Measurements from ENCODE around the gene SOX12. TPM values are rescaled to one million over a fixed set of nuclear protein-coding genes. Genes with fewer than 3 reads are reported as not detected.
A peak's percentile ranks its signal among the peaks of the same experiment; 100 is the strongest.

The SOX12 gene
- total RNA-seq, 1 donor from 2014 or later, result 12.3 TPM

- no peak for DNase-seq
- Histone ChIP-seq H3K9me3 (replicated peaks) (no peaks in the 10 kb centered on the region), H3K4me3 (no peak overlapping the region), H3K4me1 (peaks cover 20% of the 10 kb centered on the region), H3K27me3 (ENCODE audit: low read depth) (no peaks in the 10 kb centered on the region), H3K36me3 (no peaks in the 10 kb centered on the region), H3K27ac (replicated peaks) (no peak overlapping the region)
- intact Hi-C loops (cut with micrococcal nuclease), result no loop called here
- TF ChIP-seq CTCF (IDR thresholded peaks at IDR 0.05; ENCODE audit: borderline replicate concordance), result no peak
These were observed 12.5 kb upstream of the SOX12 start for GRCh38 chr20:312866-313265.

- TF ChIP-seq CTCF (IDR thresholded peaks at IDR 0.05; ENCODE audit: borderline replicate concordance), result no peak
- DNase-seq, result no peak
- intact Hi-C loops (cut with micrococcal nuclease), result no loop called here
These were observed 11.9 kb upstream of the SOX12 start for GRCh38 chr20:313402-313801.

GRCh38 chr20:313948-314347, 11.4 kb upstream of the SOX12 start:
- Histone ChIP-seq H3K4me3 (no peak overlapping the region), H3K27ac (replicated peaks) (no peak overlapping the region), H3K27me3 (ENCODE audit: low read depth) (no peaks in the 10 kb centered on the region), H3K36me3 (no peaks in the 10 kb centered on the region), H3K4me1 (peaks cover 19% of the 10 kb centered on the region), H3K9me3 (replicated peaks) (no peaks in the 10 kb centered on the region)
- DNase-seq, result no peak
- no peak for TF ChIP-seq CTCF (IDR thresholded peaks at IDR 0.05; ENCODE audit: borderline replicate concordance)
- intact Hi-C loops (cut with micrococcal nuclease), result no loop called here

More at GRCh38 chr20:313402-313801, 11.9 kb upstream of the SOX12 start:
- Histone ChIP-seq H3K36me3 (no peaks in the 10 kb centered on the region), H3K4me1 (peaks cover 20% of the 10 kb centered on the region), H3K27ac (replicated peaks) (no peak overlapping the region), H3K27me3 (ENCODE audit: low read depth) (no peaks in the 10 kb centered on the region), H3K9me3 (replicated peaks) (no peaks in the 10 kb centered on the region), H3K4me3 (no peak overlapping the region)

- no peaks in the 10 kb centered on the region for H3K27me3 ChIP-seq (ENCODE audit: low read depth)
- H3K4me1 ChIP-seq, result no peaks in the 10 kb centered on the region
- no peaks in the 10 kb centered on the region for H3K9me3 ChIP-seq (replicated peaks)
- intact Hi-C loops (cut with micrococcal nuclease), result no loop called here
- TF ChIP-seq CTCF (IDR thresholded peaks at IDR 0.05; ENCODE audit: borderline replicate concordance), result no peak
- H3K4me3 ChIP-seq, result no peak overlapping the region
- H3K36me3 ChIP-seq, result peaks cover 6% of the 10 kb centered on the region
- no peak for DNase-seq
- H3K27ac ChIP-seq (replicated peaks), result no peak overlapping the region
These were observed 8.9 kb upstream of the SOX12 start for GRCh38 chr20:316316-317068.

GRCh38 chr20:324177-325044, 941 bp upstream of the SOX12 start:
- no peaks in the 10 kb centered on the region for H3K9me3 ChIP-seq (replicated peaks)
- H3K4me3 ChIP-seq, result peak overlapping the region; percentile 83
- H3K4me1 ChIP-seq, result peaks cover 51% of the 10 kb centered on the region
- DNase-seq, result peak; percentile 91
- no peaks in the 10 kb centered on the region for H3K27me3 ChIP-seq (ENCODE audit: low read depth)
- peaks cover 6% of the 10 kb centered on the region for H3K36me3 ChIP-seq
- peak; percentile 35 for TF ChIP-seq CTCF (IDR thresholded peaks at IDR 0.05; ENCODE audit: borderline replicate concordance)
- H3K27ac ChIP-seq (replicated peaks), result peak overlapping the region; percentile 98
- intact Hi-C loops (cut with micrococcal nuclease), result no loop called here
